GM13977 (cell line): ENCODE results near the gene GAST.
"Not testable (repeated sequence)": the region's sequence is repeated elsewhere in the genome, so short reads cannot be mapped to it uniquely, and the experiment has no call there.

ENCODE experiments used
- DNase-seq: peaks from one replicate; pipeline ENCODE4 v3.0.0; 2012; ENCODE audit warnings: low spot score
- CTCF ChIP-seq: IDR thresholded peaks from 2 replicates; pipeline ENCODE4 v1.5.1; 2012; ENCODE audit warnings: mild to moderate bottlenecking, control low read depth; ENCODE audit not compliant: insufficient read depth; ENCODE audit errors: extremely low read depth, missing control alignments
- in situ Hi-C: fragments of 300-500 bp; cut with MboI; formaldehyde crosslinking; loops from one replicate; pipeline ENCODE4 v1.12.0; 2022; ENCODE audit warnings: low sequenced_read_pairs, low pct_unique_long_range_greater_than_20kb, mixed read lengths, inconsistent platforms; ENCODE audit not compliant: unreplicated experiment

Gene GAST

GRCh38 chr17:41683441-41684007 lies 28.6 kb upstream of the GAST start:
- in situ Hi-C loops = no loop called here
- no peak for DNase-seq

DNA sequence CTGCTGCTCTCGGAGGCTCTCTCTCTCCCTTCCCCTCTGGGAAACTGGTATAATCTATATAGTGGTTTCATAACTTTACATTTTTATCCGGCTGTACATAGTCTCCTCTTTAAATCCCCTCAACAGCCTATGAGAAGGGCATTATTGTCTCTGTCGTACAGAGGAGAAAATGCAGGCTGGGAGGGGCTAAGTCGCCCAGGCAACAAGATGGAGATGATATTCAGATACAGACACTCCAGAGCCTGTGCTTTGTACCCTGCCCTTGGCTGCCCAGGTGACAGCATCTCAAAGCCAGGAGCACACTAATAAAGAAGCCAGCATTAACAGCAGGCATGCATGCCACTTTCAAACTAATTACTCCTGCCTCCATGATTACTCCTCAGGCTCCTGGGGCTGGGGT lies 28.1 kb upstream of the GAST start:
- in situ Hi-C loops = no loop called here
- no peak for DNase-seq
- TF ChIP-seq CTCF = no peak

More at GRCh38 chr17:41683441-41684007, 28.6 kb upstream of the GAST start:
- no peak for TF ChIP-seq CTCF

DNA sequence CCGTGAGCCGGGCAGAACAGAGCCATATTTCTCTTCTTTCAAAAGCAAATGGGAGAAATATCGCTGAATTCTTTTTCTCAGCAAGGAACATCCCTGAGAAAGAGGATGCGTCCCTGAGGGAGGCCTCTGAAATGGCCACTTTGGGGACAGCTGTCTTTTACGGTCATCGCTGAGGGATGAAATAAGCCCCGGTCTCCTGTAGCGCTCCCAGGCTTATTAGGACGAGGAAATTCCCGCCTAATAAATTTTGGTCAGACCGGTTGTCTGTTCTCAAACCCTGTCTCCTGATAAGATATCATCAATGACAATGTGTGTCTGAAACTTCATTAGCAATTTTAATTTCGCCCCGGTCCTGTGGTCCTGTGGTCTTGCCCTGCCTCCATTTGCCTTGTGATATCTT lies 26.4 kb upstream of the GAST start:
- DNase-seq, in situ Hi-C loops: not testable (repeated sequence)

DNA sequence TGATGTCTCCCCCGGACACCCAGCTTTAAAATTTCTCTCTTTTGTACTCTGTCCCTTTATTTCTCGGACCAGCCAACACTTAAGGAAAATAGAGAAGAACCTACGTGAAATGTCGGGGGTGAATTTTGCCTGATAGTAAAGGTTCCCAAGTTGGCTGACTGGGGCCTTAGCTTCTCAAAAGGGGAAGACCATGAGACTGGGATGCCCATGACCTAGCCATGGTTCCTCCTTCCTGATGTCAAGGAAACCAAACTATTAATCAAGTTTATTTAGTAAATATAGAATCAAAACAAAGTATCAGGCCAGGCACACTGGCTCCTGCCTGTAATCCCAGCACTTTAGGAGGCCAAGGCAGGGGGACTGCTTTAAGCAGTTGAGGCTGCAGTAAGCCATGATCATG lies 25.9 kb upstream of the GAST start:
- DNase-seq = no peak
- in situ Hi-C loops = no loop called here
- no peak for TF ChIP-seq CTCF

DNA sequence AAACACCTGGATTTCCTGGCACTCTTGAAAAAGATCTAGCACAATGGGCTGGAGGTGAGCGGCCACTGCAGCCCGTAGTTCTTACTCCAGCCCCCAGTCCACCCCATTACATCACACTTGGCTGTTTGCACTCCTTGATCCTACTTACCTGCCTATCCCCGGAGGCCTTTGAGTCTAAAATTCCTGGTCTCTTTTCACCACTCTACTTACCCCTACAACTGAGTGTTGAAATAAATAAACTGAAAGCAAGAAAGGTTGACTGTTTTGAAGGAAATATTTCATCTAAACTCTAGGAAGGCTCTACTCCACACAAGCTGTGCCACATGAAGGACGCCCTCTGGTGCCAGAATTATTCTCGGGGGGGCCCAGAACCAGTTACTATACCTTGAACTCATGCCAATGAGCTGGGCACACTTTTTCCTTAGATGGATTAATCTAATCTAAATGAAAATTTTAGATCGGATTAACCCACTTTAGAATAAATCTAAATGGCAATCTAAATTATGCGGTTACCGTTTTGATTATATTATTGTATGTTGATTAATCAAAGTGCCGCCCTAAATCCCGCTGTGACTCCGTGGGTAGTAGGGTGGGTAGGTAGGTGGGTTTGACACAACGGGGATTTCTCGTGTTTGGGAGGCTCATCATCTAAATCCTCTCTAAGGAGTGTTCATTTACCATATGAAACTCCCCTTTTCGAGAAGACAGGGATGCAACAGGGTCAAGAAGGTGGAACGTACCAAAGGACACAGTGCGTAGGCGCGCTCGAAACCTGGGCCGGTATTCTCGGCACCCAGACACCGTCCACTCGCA lies 24.1 kb upstream of the GAST start:
- peak; percentile 40 for TF ChIP-seq CTCF
- no peak for DNase-seq
- in situ Hi-C loops = no loop called here

DNA sequence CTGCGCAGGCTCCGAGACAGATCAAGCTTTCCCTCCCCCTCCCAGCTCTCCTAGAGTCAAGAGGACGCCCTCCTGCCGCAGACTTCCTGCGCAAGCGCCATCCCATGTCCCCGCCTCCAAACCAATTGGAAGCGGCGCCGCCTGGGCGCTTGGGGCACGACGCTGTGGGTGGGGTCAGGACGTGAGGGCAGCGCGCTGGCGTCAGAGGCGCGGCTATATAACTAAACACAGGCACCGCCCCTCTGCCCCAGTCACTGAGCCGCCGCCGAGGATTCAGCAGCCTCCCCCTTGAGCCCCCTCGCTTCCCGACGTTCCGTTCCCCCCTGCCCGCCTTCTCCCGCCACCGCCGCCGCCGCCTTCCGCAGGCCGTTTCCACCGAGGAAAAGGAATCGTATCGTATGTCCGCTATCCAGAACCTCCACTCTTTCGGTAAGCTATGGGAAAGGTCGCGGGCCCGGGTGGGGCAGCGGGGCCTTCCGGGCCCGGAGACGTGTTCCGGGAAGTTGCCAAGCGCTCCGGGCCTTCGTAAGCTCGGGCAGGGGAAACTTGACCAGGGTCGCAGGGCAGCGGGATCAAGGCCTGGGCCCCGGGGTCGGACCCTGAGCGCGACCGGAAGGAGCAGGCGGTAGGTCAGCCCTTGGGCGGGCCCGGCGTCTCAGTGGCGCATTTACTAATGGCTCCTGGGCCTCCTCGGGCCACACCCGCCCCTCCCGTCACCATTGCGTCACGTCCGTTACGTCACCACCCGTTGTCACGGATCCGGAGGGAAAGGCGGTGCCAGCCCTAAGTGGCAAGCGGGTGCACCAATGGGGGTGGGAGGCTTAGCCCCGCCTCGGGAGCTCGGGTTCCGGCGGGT lies 23.3 kb upstream of the GAST start, which contains the start of gene EIF1:
Gene EIF1, plus strand, starts transcription at position 245 of the 856 bp plus-strand sequence. Its CDS starts 154 bp downstream, at position 399.
- in situ Hi-C loops = no loop called here
- TF ChIP-seq CTCF = no peak
- peak; percentile 95 for DNase-seq
